Lung (tissue), 12 donors: ENCODE results near the gene HOXA5. TPM values are rescaled to one million over a fixed set of nuclear protein-coding genes. Genes with fewer than 3 reads are reported as not detected.

ENCODE experiments used
- ATAC-seq: fragments of 200-7000 bp; cut with Tn5 transposase; one replicate; pipeline ENCODE4 v1.9.1; 2020; ENCODE audit warnings: moderate number of reproducible peaks; ENCODE audit not compliant: insufficient read depth, low FRiP score
- DNase-seq, 3 donors: peaks; one replicate each; pipeline ENCODE4 v3.0.0-alpha.2; 2013 to 2017
- H3K27ac ChIP-seq, 2 donors: one replicate each; pipeline ENCODE4 v1.5.1; 2013; ENCODE audit warnings: mild to moderate bottlenecking in 2 of 2, moderate library complexity in 2 of 2, control low read depth in 1 of 2, inconsistent platforms in 1 of 2, low read depth in 1 of 2, low read length in 1 of 2
- H3K27me3 ChIP-seq, 3 donors: one replicate each; pipeline ENCODE4 v1.5.1; 2013; ENCODE audit warnings: low read length in 2 of 3; ENCODE audit not compliant: control insufficient read depth in 3 of 3, insufficient read depth in 3 of 3
- H3K36me3 ChIP-seq, 4 donors: one replicate each; pipeline ENCODE4 v1.5.1; 2013; ENCODE audit warnings: low read length in 4 of 4, mild to moderate bottlenecking in 1 of 4, moderate library complexity in 1 of 4; ENCODE audit not compliant: control insufficient read depth in 4 of 4, insufficient read depth in 4 of 4
- H3K4me1 ChIP-seq, 5 donors: one replicate each; pipeline ENCODE4 v1.5.1; 2013; ENCODE audit warnings: low read length in 5 of 5, mild to moderate bottlenecking in 2 of 5, moderate library complexity in 1 of 5; ENCODE audit not compliant: control insufficient read depth in 5 of 5, insufficient read depth in 5 of 5
- H3K4me3 ChIP-seq: one replicate; pipeline ENCODE4 v1.5.1; 2013; ENCODE audit warnings: mild to moderate bottlenecking, control low read depth, moderate library complexity
- H3K9ac ChIP-seq, 2 donors: one replicate each; pipeline ENCODE4 v1.5.1; 2013; ENCODE audit warnings: low read length in 2 of 2, control low read depth in 1 of 2; ENCODE audit not compliant: insufficient read depth in 1 of 2
- H3K9me3 ChIP-seq, 4 donors: one replicate each; pipeline ENCODE4 v1.5.1; 2013; ENCODE audit warnings: low read length in 3 of 4, mild to moderate bottlenecking in 1 of 4, moderate library complexity in 1 of 4; ENCODE audit not compliant: control insufficient read depth in 4 of 4, insufficient read depth in 3 of 4
- WGBS, 2 donors: extraction: QIAGEN DNeasy Blood & Tissue Kit; methylation state at CpG; one replicate each; pipeline ENCODE4 v1.1.7; 2013; 5-methylcytosine and 5-hydroxymethylcytosine counted together
- polyA plus RNA-seq, 2 donors: library from polyadenylated mRNA; stranded (reverse); fragments of 200-250 nt; gene quantifications; one replicate each; pipeline ENCODE4 v1.2.1, GENCODE V29; 2013
- total RNA-seq, 2 donors: library from RNA; depleted of rRNA in 1 of 2; stranded (reverse); fragments of >200 nt in 1 of 2; gene quantifications; one replicate each; pipeline ENCODE4 v1.2.1, GENCODE V29; 2014 to 2021
- TF ChIP-seq, protein P1 (sequence below): IDR thresholded peaks from 2 replicates; pipeline ENCODE4 v1.5.1; 2012; ENCODE audit warnings: mild to moderate bottlenecking; ENCODE audit errors: control extremely low read depth, extremely low read depth
- donor health status: control.
- donor health status: control.
- donor health status: Bipolar disorder and iron deficiency.
- donor health status: healthy.
- donor health status: DM: yes; HTN: yes; CAD: no.

Gene HOXA5
- total and polyA plus RNA-seq, 4 donors: 9.2 to 61.9 (median 15.2) TPM

DNA sequence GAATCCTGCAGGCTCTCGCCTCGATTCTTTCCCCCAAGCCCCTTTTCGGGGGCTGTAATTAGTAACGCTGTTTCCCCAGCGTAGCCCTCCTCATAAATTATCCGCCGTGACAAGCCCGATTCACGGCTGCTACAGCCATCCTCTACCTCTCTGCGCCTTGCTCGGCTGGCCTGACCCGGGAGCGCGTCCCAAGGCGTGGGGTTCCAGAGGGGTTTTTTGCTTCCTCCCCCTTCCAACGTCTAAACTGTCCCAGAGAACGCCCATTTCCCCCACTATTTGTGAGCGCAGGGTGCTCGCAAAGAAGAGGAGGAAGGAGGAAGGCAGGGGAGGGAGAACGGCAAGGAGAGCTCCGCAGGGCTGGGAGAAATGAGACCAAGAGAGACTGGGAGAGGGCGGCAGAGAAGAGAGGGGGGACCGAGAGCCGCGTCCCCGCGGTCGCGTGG lies 880 bp downstream of the HOXA5 start:
- Histone ChIP-seq H3K27me3 (peaks cover 0 to 42% (median 13%) of the 10 kb centered on the region in 3 donors), H3K4me1 (peaks cover 0 to 51% (median 0%) of the 10 kb centered on the region in 5 donors), H3K9ac (peak overlapping the region; percentile 97 to 100), H3K36me3 (peaks cover 0 to 45% (median 7%) of the 10 kb centered on the region in 4 donors), H3K27ac (peak overlapping the region in 1 of 2 donors; percentile 84), H3K9me3 (peaks cover 0 to 2% (median 0%) of the 10 kb centered on the region in 4 donors), H3K4me3 (peak overlapping the region; percentile 89)
- WGBS, 2 donors: 28 to 49% methylated on average over 22 to 29 of the region's 29 CpGs
- DNase-seq (peak in 1 of 3 donors; percentile 44), ATAC-seq (no peak)
- TF ChIP-seq, protein P1, sequence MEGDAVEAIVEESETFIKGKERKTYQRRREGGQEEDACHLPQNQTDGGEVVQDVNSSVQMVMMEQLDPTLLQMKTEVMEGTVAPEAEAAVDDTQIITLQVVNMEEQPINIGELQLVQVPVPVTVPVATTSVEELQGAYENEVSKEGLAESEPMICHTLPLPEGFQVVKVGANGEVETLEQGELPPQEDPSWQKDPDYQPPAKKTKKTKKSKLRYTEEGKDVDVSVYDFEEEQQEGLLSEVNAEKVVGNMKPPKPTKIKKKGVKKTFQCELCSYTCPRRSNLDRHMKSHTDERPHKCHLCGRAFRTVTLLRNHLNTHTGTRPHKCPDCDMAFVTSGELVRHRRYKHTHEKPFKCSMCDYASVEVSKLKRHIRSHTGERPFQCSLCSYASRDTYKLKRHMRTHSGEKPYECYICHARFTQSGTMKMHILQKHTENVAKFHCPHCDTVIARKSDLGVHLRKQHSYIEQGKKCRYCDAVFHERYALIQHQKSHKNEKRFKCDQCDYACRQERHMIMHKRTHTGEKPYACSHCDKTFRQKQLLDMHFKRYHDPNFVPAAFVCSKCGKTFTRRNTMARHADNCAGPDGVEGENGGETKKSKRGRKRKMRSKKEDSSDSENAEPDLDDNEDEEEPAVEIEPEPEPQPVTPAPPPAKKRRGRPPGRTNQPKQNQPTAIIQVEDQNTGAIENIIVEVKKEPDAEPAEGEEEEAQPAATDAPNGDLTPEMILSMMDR: no peak

DNA sequence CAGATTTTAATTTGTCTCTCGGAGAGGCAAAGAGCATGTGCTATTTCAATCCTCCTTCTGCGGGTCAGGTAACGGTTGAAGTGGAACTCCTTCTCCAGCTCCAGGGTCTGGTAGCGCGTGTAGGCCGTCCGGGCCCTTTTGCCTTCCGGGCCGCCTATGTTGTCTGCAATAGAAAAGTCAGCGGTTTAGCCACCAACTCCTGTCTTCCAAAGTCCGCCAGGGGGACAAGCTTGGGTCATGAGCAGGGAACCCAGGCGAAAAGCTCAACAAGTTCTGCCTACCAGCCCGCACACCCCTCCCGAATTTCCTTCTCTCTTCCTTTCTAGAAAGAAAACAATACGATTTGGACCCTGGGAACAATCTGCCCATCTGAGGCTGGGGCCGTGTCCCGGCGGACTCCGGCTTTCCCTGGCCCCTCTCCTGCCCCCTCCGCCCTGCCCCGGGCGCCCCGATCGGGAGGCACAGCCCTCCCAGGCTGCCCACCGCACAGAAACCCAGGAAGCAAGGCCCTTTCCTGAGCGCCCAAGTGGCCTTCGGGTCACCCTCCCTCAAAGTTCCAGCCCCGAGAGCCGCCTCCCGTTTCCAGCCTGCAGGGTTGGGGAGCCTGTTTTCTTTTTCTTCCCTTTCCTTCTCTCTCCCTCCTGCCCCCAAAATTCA lies 1.4 kb downstream of the HOXA5 start:
- TF ChIP-seq, protein P1: no peak
- H3K4me1 ChIP-seq: peaks cover 0 to 53% (median 0%) of the 10 kb centered on the region in 5 donors
- H3K36me3 ChIP-seq: peaks cover 0 to 45% (median 7%) of the 10 kb centered on the region in 4 donors
- peak overlapping the region in 1 of 2 donors; percentile 84 for H3K27ac ChIP-seq
- 33 to 64% methylated on average over 30 of the region's 30 CpGs for WGBS, 2 donors
- peak; percentile 61 to 74 (median 62) for DNase-seq
- peak overlapping the region; percentile 89 for H3K4me3 ChIP-seq
- H3K27me3 ChIP-seq: peaks cover 0 to 44% (median 11%) of the 10 kb centered on the region in 3 donors
- peaks cover 0 to 2% (median 0%) of the 10 kb centered on the region in 4 donors for H3K9me3 ChIP-seq
- ATAC-seq: no peak
- peak overlapping the region; percentile 97 to 100 for H3K9ac ChIP-seq

DNA sequence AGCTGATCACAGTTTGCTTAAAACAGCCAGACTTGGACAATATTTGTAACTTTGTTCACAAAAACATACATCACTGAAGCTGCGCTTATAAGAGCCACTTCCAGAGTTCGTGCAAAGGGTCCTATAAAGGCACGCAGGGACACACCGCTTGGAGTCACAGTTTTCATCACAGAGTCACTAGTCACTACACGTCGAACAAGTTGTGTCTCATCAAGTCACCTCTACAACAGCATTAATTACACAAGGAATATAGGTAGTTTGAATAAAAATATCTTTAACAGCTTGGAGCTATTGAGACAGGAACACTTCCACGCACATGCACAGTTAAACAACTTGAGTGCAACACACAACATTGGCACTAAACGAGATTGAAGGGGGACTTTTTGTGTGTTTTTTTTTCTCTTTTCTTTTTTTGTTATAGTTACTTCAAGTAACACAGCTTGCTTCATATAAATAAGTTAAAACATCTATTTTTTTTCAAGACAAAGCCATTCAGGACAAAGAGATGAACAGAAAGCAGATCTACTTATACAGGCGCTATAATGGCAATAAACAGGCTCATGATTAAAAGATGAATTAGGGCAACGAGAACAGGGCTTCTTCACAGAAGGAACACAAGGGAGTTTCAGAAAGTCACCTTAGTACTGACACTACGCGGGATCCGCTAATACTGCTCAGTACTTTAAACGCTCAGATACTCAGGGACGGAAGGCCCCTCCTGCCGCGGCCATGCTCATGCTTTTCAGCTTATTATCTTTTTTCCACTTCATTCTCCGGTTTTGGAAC lies 2.2 kb downstream of the HOXA5 start:
- 49 to 68% methylated on average over 18 of the region's 18 CpGs for WGBS, 2 donors
- H3K9me3 ChIP-seq: peaks cover 0 to 2% (median 0%) of the 10 kb centered on the region in 4 donors
- peak overlapping the region; percentile 97 to 100 for H3K9ac ChIP-seq
- peaks cover 0 to 52% (median 0%) of the 10 kb centered on the region in 5 donors for H3K4me1 ChIP-seq
- DNase-seq (peak; percentile 40 to 80 (median 73)), ATAC-seq (no peak)
- peak overlapping the region; percentile 89 for H3K4me3 ChIP-seq
- H3K27ac ChIP-seq: peak overlapping the region in 1 of 2 donors; percentile 84
- TF ChIP-seq, protein P1: no peak
- H3K36me3 ChIP-seq: peaks cover 0 to 45% (median 7%) of the 10 kb centered on the region in 4 donors
- H3K27me3 ChIP-seq: peaks cover 0 to 42% (median 7%) of the 10 kb centered on the region in 3 donors
